Measurements from ENCODE around the gene PIPOX. TPM values are rescaled to one million over a fixed set of nuclear protein-coding genes. Genes with fewer than 3 reads are reported as not detected.

Gene PIPOX
- total and polyA plus RNA-seq, 2 of the 13 experiments (the other 11 are each of a cell fraction or from before 2014, with no cell fraction given) = 87.3 to 154 TPM

DNA sequence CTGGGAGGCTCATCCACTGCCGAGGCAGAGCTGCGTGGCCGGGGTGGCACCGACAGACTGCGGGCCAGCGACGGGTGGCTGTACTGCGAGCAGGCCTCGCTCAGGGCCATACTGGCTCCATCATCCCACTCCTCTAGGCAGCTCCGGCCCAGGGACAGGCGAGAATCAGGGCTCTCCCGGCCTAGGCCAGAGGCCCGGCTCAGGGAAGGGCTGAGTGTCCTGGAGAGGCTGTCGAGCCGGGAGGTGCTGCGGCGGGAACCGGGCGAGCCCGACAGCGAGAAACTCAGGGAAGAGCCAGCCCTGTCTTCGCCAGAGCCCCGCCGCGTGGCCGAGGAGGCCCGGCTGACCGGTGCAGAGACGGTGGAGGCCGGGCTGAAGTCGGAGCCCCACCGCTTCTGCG is 37.4 kb downstream of the PIPOX start:
- Histone ChIP-seq H2AFZ (ENCODE audit: low read length) (no peak overlapping the region), H4K20me1 (ENCODE audit: insufficient read depth, low read length) (peaks cover 5% of the 10 kb centered on the region; the same call in 1 of the 2 replicates), H3K27ac (ENCODE audit: extremely low read length, insufficient read depth, low read length) (no peak overlapping the region), H3K4me1 (ENCODE audit: insufficient read depth, low read length) (peaks cover 24% of the 10 kb centered on the region), H3K79me2 (ENCODE audit: insufficient read depth, low read length) (no peaks in the 10 kb centered on the region), H3K9ac (ENCODE audit: insufficient read depth, low read depth, low read length) (no peak overlapping the region), H3K4me3 (replicated peaks in 1 of 3; ENCODE audit: insufficient read depth in 1 of 3, low read depth in 2 of 3, low read length in 3 of 3) (no peak overlapping the region), H3K27me3 (ENCODE audit: control insufficient read depth in 1 of 2, insufficient read depth in 2 of 2, low read length in 2 of 2) (no peaks in the 10 kb centered on the region), H3K36me3 (replicated peaks in 1 of 2; ENCODE audit: control insufficient read depth in 1 of 2, insufficient read depth in 2 of 2, low read length in 2 of 2) (peaks cover 10 to 39% of the 10 kb centered on the region in 2 experiments), H3K9me3 (ENCODE audit: low read length) (no peaks in the 10 kb centered on the region), H3K4me2 (ENCODE audit: low read depth, low read length) (no peak overlapping the region)
- BruUV-seq (replicated peaks) = no TSS peak
- POLR2A ChIA-PET = no interaction called here
- no peak for FAIRE-seq
- CTCF ChIA-PET (ENCODE audit: low intra/inter-chr PET ratio, low total read pairs) = no interaction called here
- DNase-seq (ENCODE audit: low spot score) = no peak
- no peak for ATAC-seq
- in situ Hi-C loops (cut with HindIII; ENCODE audit: extremely low pct_ligation_motif_present, low pct_unique_long_range_greater_than_20kb) (no loop called here), intact Hi-C loops (cut with micrococcal nuclease; ENCODE audit: unreplicated experiment) (loop anchor here (10.0 kb wide), 1 partner anchor 64 kb away; no protein-coding TSS in a partner anchor)
- TF ChIP-seq ZBTB42 (CRISPR knock-in tag; IDR thresholded peaks at IDR 0.05) = no peak
- peak; percentile 58 for TF ChIP-seq AGO2 (optimal IDR thresholded peaks at IDR 0.05; ENCODE audit: low read depth, low read length)
- TF ChIP-seq ZBTB1 (CRISPR knock-in tag; IDR thresholded peaks at IDR 0.05; ENCODE audit: borderline replicate concordance) = no peak
- no peak for TF ChIP-seq MIER2 (CRISPR knock-in tag; IDR thresholded peaks at IDR 0.05)
- no peak for TF ChIP-seq GATAD1 (CRISPR knock-in tag; IDR thresholded peaks at IDR 0.05)
- WGBS (ENCODE audit: low lambda C conversion rate) = 97% methylated on average over 13 of the region's 33 CpGs

DNA sequence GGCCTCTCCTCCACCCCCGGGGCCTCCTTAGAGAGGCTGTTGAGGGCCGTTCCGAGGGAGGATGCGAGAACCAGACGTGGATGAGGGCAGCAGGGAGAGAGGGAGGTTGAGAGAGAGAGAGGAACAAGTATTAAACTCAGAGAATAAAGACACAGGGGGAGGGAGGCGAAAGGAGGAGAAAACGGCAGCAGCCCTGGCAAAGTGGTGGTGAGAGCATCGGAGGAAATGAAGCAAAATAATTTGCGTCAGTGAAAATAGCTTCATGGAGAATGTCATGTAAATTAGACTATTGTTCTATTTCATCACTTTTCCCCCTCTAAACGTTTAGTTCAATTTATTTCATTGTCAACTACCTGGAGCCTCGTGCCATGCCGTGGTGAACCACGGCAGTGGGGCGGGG is 38.0 kb downstream of the PIPOX start:
- Histone ChIP-seq H3K4me2 (ENCODE audit: low read depth, low read length) (no peak overlapping the region), H4K20me1 (ENCODE audit: insufficient read depth, low read length) (no peaks in the 10 kb centered on the region; the same call in 1 of the 2 replicates), H3K4me1 (ENCODE audit: insufficient read depth, low read length) (peaks cover 17% of the 10 kb centered on the region), H3K36me3 (replicated peaks in 1 of 2; ENCODE audit: control insufficient read depth in 1 of 2, insufficient read depth in 2 of 2, low read length in 2 of 2) (peaks cover 12 to 45% of the 10 kb centered on the region in 2 experiments), H2AFZ (ENCODE audit: low read length) (no peak overlapping the region), H3K9ac (ENCODE audit: insufficient read depth, low read depth, low read length) (no peak overlapping the region), H3K27me3 (ENCODE audit: control insufficient read depth in 1 of 2, insufficient read depth in 2 of 2, low read length in 2 of 2) (no peaks in the 10 kb centered on the region), H3K9me3 (ENCODE audit: low read length) (no peaks in the 10 kb centered on the region), H3K79me2 (ENCODE audit: insufficient read depth, low read length) (no peaks in the 10 kb centered on the region), H3K27ac (ENCODE audit: extremely low read length, insufficient read depth, low read length) (no peak overlapping the region), H3K4me3 (replicated peaks in 1 of 3; ENCODE audit: insufficient read depth in 1 of 3, low read depth in 2 of 3, low read length in 3 of 3) (no peak overlapping the region)
- BruUV-seq (replicated peaks) = no TSS peak
- FAIRE-seq = no peak
- POLR2A ChIA-PET = no interaction called here
- no peak for DNase-seq (ENCODE audit: low spot score)
- intact Hi-C loops (cut with micrococcal nuclease; ENCODE audit: unreplicated experiment) (loop anchor here (10.0 kb wide), 1 partner anchor 64 kb away; no protein-coding TSS in a partner anchor), in situ Hi-C loops (cut with HindIII; ENCODE audit: extremely low pct_ligation_motif_present, low pct_unique_long_range_greater_than_20kb) (no loop called here)
- CTCF ChIA-PET (ENCODE audit: low intra/inter-chr PET ratio, low total read pairs) = no interaction called here
- no peak for ATAC-seq
- 92% methylated on average over 14 of the region's 14 CpGs for WGBS (ENCODE audit: low lambda C conversion rate)
- TF ChIP-seq GABPB1 (CRISPR knock-in tag; IDR thresholded peaks at IDR 0.05) = no peak
- no peak for TF ChIP-seq GATAD1 (CRISPR knock-in tag; IDR thresholded peaks at IDR 0.05)
- TF ChIP-seq, protein P1, sequence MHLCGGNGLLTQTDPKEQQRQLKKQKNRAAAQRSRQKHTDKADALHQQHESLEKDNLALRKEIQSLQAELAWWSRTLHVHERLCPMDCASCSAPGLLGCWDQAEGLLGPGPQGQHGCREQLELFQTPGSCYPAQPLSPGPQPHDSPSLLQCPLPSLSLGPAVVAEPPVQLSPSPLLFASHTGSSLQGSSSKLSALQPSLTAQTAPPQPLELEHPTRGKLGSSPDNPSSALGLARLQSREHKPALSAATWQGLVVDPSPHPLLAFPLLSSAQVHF (CRISPR knock-in tag; IDR thresholded peaks at IDR 0.05) = no peak
- TF ChIP-seq, protein P2, sequence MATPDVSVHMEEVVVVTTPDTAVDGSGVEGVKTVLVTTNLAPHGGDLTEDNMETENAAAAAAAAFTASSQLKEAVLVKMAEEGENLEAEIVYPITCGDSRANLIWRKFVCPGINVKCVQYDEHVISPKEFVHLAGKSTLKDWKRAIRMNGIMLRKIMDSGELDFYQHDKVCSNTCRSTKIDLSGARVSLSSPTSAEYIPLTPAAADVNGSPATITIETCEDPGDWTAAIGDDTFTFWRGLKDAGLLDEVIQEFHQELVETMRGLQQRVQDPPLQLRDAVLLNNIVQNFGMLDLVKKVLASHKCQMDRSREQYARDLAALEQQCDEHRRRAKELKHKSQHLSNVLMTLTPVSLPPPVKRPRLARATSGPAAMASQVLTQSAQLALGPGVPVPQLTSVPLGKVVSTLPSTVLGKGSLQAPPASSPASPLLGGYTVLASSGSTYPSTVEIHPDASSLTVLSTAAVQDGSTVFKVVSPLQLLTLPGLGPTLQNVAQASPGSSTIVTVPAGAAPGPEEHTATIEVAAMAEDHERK (CRISPR knock-in tag; IDR thresholded peaks at IDR 0.05; ENCODE audit: low read depth) = no peak
- no peak for TF ChIP-seq SIN3B (IDR thresholded peaks at IDR 0.05; ENCODE audit: low read length)
- no peak for TF ChIP-seq ZNF383 (CRISPR knock-in tag; IDR thresholded peaks at IDR 0.05; ENCODE audit: borderline replicate concordance)
- no peak for TF ChIP-seq SRSF4 (IDR thresholded peaks at IDR 0.05; ENCODE audit: low read depth, low read length, poor library complexity, severe bottlenecking)
- TF ChIP-seq PLRG1 (conservative IDR thresholded peaks at IDR 0.05) = no peak
- TF ChIP-seq MED8 (CRISPR knock-in tag; IDR thresholded peaks at IDR 0.05; ENCODE audit: insufficient replicate concordance) = no peak
- no peak for TF ChIP-seq RARA (CRISPR knock-in tag; IDR thresholded peaks at IDR 0.05)
- TF ChIP-seq, protein P3, sequence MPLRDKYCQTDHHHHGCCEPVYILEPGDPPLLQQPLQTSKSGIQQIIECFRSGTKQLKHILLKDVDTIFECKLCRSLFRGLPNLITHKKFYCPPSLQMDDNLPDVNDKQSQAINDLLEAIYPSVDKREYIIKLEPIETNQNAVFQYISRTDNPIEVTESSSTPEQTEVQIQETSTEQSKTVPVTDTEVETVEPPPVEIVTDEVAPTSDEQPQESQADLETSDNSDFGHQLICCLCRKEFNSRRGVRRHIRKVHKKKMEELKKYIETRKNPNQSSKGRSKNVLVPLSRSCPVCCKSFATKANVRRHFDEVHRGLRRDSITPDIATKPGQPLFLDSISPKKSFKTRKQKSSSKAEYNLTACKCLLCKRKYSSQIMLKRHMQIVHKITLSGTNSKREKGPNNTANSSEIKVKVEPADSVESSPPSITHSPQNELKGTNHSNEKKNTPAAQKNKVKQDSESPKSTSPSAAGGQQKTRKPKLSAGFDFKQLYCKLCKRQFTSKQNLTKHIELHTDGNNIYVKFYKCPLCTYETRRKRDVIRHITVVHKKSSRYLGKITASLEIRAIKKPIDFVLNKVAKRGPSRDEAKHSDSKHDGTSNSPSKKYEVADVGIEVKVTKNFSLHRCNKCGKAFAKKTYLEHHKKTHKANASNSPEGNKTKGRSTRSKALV (CRISPR knock-in tag; IDR thresholded peaks at IDR 0.05) = no peak
- no peak for TF ChIP-seq ZNF652 (CRISPR knock-in tag; IDR thresholded peaks at IDR 0.05; ENCODE audit: borderline replicate concordance, low read depth)
- no peak for TF ChIP-seq ZBTB7A (CRISPR knock-in tag; IDR thresholded peaks at IDR 0.05)
